Measurements from ENCODE around the gene PURB. TPM values are rescaled to one million over a fixed set of nuclear protein-coding genes. Genes with fewer than 3 reads are reported as not detected.
A peak's percentile ranks its signal among the peaks of the same experiment; 100 is the strongest.

The PURB gene
- total RNA-seq, 1 experiment from 2014 or later, result 21.3 TPM

- Histone ChIP-seq H3K4ac (ENCODE audit: low read depth, low read length) (no peak overlapping the region), H3K9me3 (ENCODE audit: control insufficient read depth, low read depth, low read length) (no peaks in the 10 kb centered on the region), H3K79me1 (ENCODE audit: insufficient read depth, low read depth, low read length, poor library complexity, severe bottlenecking) (peaks cover 5% of the 10 kb centered on the region), H3K27ac (ENCODE audit: insufficient read length, low read depth, low read length) (no peak overlapping the region), H2BK120ac (ENCODE audit: low read depth, low read length, poor library complexity, severe bottlenecking) (no peak overlapping the region), H4K91ac (ENCODE audit: insufficient read length, low read depth, low read length) (no peak overlapping the region), H3K4me2 (ENCODE audit: insufficient read depth, insufficient read length, low read length) (no peak overlapping the region), H4K5ac (ENCODE audit: insufficient read length, low read depth, low read length) (no peak overlapping the region), H3K9ac (ENCODE audit: extremely low read depth, insufficient read length, low read length) (peak overlapping the region; percentile 15), H2BK15ac (ENCODE audit: low read depth, low read length) (no peak overlapping the region), H2AFZ (ENCODE audit: low read length) (no peak overlapping the region), H3K23me2 (ENCODE audit: insufficient read length, low read depth, low read length, poor library complexity, severe bottlenecking) (peaks cover 7% of the 10 kb centered on the region), H3K23ac (ENCODE audit: insufficient read length, low read depth, low read length) (no peak overlapping the region), H4K8ac (replicated peaks; ENCODE audit: insufficient read length, low read depth, low read length) (no peak overlapping the region), H4K20me1 (ENCODE audit: control insufficient read depth, insufficient read depth, insufficient read length) (no peaks in the 10 kb centered on the region), H3T11ph (ENCODE audit: low read length) (no peak overlapping the region), H2BK5ac (ENCODE audit: insufficient read length, low read length) (no peak overlapping the region), H2AK5ac (ENCODE audit: insufficient read length, low read length) (no peak overlapping the region), H2BK20ac (ENCODE audit: low read depth, low read length, poor library complexity, severe bottlenecking) (no peak overlapping the region), H3K4me1 (ENCODE audit: insufficient read depth, low read length) (peaks cover 6% of the 10 kb centered on the region; the same call in 1 of the 2 replicates), H2BK12ac (ENCODE audit: insufficient read length, low read depth, low read length) (no peak overlapping the region), H3K27me3 (ENCODE audit: insufficient read depth, low read length) (no peaks in the 10 kb centered on the region), H3K79me2 (ENCODE audit: insufficient read depth, low read length) (peaks cover 11% of the 10 kb centered on the region; the same call in 1 of the 2 replicates), H3K56ac (ENCODE audit: insufficient read length, low read depth, low read length) (no peak overlapping the region), H3K18ac (ENCODE audit: insufficient read length, low read depth, low read length) (no peak overlapping the region), H3K14ac (ENCODE audit: insufficient read depth, low read length) (no peak overlapping the region)
- no CpG with 5 or more reads among the region's 4 CpGs for WGBS (ENCODE audit: extremely low coverage, insufficient read length, low lambda C conversion rate)
- Mint-ChIP-seq H3K9me3 (no peaks in the 10 kb centered on the region; a peak in 2 of 5 replicates), H3K36me3 (ENCODE audit: insufficient read depth in 1 of 3, low read depth in 3 of 3) (peaks cover 13 to 36% (median 30%) of the 10 kb centered on the region in 3 experiments; a peak in 6 of 7 replicates), H3K27me3 (ENCODE audit: low read depth) (no peaks in the 10 kb centered on the region), H3K27ac (peak overlapping the region in 1 of 3 experiments; percentile 38; a peak in 1 of 7 replicates), H3K4me3 (peak overlapping the region in 1 of 2 experiments; percentile 40; a peak in 3 of 5 replicates), H3K4me1 (peaks cover 36 to 40% of the 10 kb centered on the region in 2 experiments)
- no peak for DNase-seq
- TF ChIP-seq CTCF (conservative IDR thresholded peaks at IDR 0.05), result no peak
These were observed 4.9 kb downstream of the PURB start for GRCh38 chr7:44880317-44881018.

Data from H9 (cell line).